ENCODE data around the gene AMT. TPM values are rescaled to one million over a fixed set of nuclear protein-coding genes. Genes with fewer than 3 reads are reported as not detected.
A peak's percentile ranks its signal among the peaks of the same experiment; 100 is the strongest.
"Not testable (repeated sequence)": the region's sequence is repeated elsewhere in the genome, so short reads cannot be mapped to it uniquely, and the experiment has no call there.

AMT gene
- total and polyA plus RNA-seq, 8 donors = 9.2 to 43.5 (median 14.3) TPM

DNA sequence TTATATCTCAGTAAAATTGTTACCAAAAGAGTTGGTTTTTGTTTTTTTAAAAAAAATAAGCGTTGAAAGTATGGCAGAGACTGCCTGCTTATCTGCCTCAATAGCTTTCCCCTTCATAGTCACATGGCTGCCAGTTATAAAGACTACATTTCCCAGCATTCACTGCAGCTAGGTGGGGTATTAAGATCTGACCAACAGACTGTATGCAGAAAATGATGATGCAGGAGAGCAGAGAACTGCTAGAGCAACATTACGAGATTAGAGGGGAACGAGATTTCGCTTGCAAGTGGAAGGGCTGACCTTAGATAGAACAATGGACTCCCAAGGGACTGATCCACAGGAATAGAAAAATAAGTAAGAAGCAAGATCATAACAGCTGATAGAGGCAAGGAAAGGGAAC, 24.8 kb downstream of the AMT start:
- Histone ChIP-seq H3K36me3 (no peaks in the 10 kb centered on the region), H3K4me3 (no peak overlapping the region), H3K27ac (no peak overlapping the region), H3K9me3 (no peaks in the 10 kb centered on the region), H3K4me1 (peaks cover 0 to 3% (median 0%) of the 10 kb centered on the region in 3 donors), H3K27me3 (no peaks in the 10 kb centered on the region)
- ATAC-seq = peak in 3 of 4 donors; percentile 51 to 69 (median 61)
- TF ChIP-seq, protein P1, sequence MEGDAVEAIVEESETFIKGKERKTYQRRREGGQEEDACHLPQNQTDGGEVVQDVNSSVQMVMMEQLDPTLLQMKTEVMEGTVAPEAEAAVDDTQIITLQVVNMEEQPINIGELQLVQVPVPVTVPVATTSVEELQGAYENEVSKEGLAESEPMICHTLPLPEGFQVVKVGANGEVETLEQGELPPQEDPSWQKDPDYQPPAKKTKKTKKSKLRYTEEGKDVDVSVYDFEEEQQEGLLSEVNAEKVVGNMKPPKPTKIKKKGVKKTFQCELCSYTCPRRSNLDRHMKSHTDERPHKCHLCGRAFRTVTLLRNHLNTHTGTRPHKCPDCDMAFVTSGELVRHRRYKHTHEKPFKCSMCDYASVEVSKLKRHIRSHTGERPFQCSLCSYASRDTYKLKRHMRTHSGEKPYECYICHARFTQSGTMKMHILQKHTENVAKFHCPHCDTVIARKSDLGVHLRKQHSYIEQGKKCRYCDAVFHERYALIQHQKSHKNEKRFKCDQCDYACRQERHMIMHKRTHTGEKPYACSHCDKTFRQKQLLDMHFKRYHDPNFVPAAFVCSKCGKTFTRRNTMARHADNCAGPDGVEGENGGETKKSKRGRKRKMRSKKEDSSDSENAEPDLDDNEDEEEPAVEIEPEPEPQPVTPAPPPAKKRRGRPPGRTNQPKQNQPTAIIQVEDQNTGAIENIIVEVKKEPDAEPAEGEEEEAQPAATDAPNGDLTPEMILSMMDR (IDR thresholded peaks at IDR 0.05) = no peak
- no peak for DNase-seq
- intact Hi-C loops (cut with DNase I) = no loop called here
- FAIRE-seq = no peak
- WGBS, 2 donors = 60 to 67% methylated on average over 4 of the region's 4 CpGs

DNA sequence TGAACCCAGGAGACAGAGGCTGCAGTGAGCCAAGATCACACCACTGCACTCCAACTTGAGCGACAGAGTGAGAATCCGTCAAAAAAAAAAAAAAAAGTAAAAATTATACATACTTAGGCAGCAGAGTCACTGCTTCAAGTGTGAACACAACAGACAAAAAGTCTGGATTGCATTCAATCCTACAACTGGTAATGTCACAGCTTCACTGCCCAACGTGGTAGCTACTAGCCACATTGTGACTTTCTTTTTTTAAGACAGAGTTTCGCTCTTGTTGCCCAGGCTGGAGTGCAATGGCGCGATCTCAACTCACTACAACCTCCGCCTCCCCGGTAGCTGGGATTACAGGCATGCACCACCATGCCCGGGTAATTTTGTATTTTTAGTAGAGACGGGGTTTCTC, 31.0 kb downstream of the AMT start:
- H3K27me3 ChIP-seq; FAIRE-seq; ATAC-seq; H3K36me3 ChIP-seq; H3K9me3 ChIP-seq; DNase-seq; H3K4me1 ChIP-seq; intact Hi-C loops (cut with DNase I); H3K4me3 ChIP-seq; H3K27ac ChIP-seq: not testable (repeated sequence)
- 90 to 91% methylated on average over 10 of the region's 10 CpGs for WGBS, 2 donors

DNA sequence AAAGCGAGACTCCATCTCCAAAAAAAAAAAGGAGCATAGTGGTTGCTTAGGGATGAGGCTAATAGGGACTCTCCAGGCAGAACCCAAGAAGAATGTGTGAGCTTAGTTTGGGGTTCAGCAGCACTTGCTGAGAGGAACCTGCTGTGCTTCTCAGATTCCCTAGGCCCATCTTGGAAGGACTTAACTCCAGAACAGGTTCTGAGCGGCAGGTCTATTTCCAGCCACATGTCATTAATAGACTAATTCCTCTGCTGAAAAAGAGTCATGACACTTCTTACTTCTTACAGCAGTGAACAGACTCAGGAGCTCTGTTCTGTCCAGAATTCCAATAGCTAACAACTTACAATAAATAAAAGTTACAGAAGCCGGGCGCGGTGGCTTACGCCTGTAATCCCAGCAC, 33.0 kb downstream of the AMT start:
- H3K27ac ChIP-seq = no peak overlapping the region

DNA sequence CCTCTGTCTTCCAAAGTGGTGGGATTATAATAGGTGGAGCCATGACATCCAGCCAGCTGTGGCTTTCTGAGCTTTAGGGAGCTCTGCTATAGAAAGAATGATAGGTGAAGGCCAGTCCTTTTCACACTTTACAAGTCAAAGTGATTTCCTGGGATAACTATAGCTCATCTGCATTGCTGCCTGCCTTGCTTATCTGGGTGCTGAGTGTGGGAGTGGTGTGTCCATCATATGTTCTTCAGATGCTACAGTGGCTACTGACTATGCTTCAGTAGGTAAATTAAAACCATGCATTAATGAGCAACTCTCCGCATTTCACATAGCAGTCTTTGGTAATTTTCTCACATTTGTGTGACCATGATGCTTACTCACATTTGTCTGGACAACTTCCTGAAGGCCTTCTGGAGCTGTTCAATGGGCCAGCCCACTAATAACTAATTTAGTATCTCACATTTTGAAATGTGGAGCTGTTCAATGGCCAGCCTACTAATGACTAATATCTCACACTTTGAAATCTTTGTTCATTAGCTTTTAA, 33.9 kb downstream of the AMT start:
- peaks cover 0 to 9% (median 0%) of the 10 kb centered on the region in 3 donors for H3K4me1 ChIP-seq
- no peaks in the 10 kb centered on the region for H3K36me3 ChIP-seq
- no peak overlapping the region for H3K27ac ChIP-seq
- no peak for DNase-seq
- no peak overlapping the region for H3K4me3 ChIP-seq
- no peak for ATAC-seq
- H3K27me3 ChIP-seq = no peaks in the 10 kb centered on the region
- FAIRE-seq = no peak
- WGBS, 2 donors = 86 to 91% methylated on average over 1 of the region's 1 CpG
- intact Hi-C loops (cut with DNase I) = no loop called here
- TF ChIP-seq, protein P1 (IDR thresholded peaks at IDR 0.05) = no peak
- no peaks in the 10 kb centered on the region for H3K9me3 ChIP-seq

More for the DNA sequence above, 33.0 kb downstream of the AMT start:
- FAIRE-seq (no peak), DNase-seq (no peak), ATAC-seq (no peak)
- peaks cover 0 to 9% (median 0%) of the 10 kb centered on the region in 3 donors for H3K4me1 ChIP-seq
- H3K4me3 ChIP-seq = no peak overlapping the region
- H3K9me3 ChIP-seq = no peaks in the 10 kb centered on the region
- 98 to 99% methylated on average over 6 of the region's 6 CpGs for WGBS, 2 donors
- TF ChIP-seq, protein P1 (IDR thresholded peaks at IDR 0.05) = no peak
- no peaks in the 10 kb centered on the region for H3K27me3 ChIP-seq
- H3K36me3 ChIP-seq = no peaks in the 10 kb centered on the region
- intact Hi-C loops (cut with DNase I) = no loop called here

DNA sequence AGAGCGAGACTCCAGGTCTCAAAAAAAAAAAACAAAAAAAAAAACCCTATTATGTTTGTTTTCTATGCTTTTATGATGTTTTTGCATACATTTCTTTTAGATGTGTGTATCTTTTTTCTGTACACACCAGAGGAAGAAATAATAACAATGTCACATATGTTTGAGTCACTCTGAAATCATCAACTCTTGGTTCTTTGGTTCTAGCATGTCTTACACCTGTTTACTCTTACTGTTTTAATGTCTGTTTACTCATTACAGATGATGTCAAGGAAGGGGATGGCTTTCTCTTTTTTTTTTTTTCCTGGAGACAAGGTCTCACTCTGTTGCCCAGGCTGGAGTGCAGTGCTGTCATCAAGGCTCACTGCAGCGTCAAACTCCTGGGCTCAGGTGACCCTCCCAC, 34.6 kb downstream of the AMT start:
- Histone ChIP-seq H3K27me3 (no peaks in the 10 kb centered on the region), H3K36me3 (no peaks in the 10 kb centered on the region), H3K4me1 (peaks cover 0 to 9% (median 0%) of the 10 kb centered on the region in 3 donors), H3K27ac (no peak overlapping the region), H3K9me3 (no peaks in the 10 kb centered on the region), H3K4me3 (no peak overlapping the region)
- ATAC-seq (peak in 1 of 4 donors; percentile 14), DNase-seq (no peak), FAIRE-seq (no peak)
- TF ChIP-seq, protein P1 (IDR thresholded peaks at IDR 0.05) = no peak
- intact Hi-C loops (cut with DNase I) = no loop called here
- 83 to 89% methylated on average over 2 of the region's 2 CpGs for whole genome bisulfite sequencing, 2 donors
